ENCODE data around the gene ALPI. TPM values are rescaled to one million over a fixed set of nuclear protein-coding genes. Genes with fewer than 3 reads are reported as not detected.

Gene ALPI
- polyA plus RNA-seq, 1 donor = 80.6 TPM

DNA sequence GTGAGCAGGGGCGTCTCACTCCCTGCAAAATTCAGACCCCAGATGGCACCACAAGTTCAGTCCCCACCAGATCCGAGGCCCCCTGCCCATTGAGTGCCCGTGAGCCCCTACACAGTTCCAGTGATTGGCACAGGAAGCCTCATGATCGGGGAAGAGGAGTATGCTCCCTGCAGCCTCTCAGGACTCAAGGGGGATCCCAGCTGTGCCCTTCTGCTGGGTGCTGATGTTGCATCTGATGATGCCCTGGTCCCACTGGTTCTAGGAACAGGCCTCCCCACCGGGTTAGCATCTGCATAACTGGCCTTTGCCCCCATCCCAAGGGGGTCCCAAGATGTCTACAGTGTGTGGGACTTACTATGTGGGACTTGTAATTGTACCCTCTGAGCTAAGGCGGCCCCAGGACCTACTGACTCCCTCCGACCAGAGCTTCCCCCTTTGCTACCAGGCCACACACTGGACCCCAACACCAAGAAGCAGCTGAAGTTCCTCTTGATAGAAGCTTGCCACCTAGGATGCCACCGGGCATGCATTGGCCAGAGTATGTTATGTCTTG lies 40.7 kb upstream of the ALPI start:
- no peak for DNase-seq
- Histone ChIP-seq H3K36me3 (ENCODE audit: control insufficient read depth, insufficient read depth, low read length) (no peaks in the 10 kb centered on the region), H3K27me3 (ENCODE audit: control insufficient read depth, insufficient read depth, low read length) (peaks cover 72% of the 10 kb centered on the region), H3K27ac (ENCODE audit: low read length) (no peak overlapping the region), H3K4me1 (ENCODE audit: control insufficient read depth, insufficient read depth, low read length) (peaks cover 7% of the 10 kb centered on the region), H3K9me3 (ENCODE audit: control insufficient read depth, low read depth, low read length) (peaks cover 12% of the 10 kb centered on the region), H3K4me3 (ENCODE audit: low read length) (no peak overlapping the region)
- WGBS (ENCODE audit: insufficient coverage, low lambda C conversion rate) = no CpG with 5 or more reads among the region's 8 CpGs

DNA sequence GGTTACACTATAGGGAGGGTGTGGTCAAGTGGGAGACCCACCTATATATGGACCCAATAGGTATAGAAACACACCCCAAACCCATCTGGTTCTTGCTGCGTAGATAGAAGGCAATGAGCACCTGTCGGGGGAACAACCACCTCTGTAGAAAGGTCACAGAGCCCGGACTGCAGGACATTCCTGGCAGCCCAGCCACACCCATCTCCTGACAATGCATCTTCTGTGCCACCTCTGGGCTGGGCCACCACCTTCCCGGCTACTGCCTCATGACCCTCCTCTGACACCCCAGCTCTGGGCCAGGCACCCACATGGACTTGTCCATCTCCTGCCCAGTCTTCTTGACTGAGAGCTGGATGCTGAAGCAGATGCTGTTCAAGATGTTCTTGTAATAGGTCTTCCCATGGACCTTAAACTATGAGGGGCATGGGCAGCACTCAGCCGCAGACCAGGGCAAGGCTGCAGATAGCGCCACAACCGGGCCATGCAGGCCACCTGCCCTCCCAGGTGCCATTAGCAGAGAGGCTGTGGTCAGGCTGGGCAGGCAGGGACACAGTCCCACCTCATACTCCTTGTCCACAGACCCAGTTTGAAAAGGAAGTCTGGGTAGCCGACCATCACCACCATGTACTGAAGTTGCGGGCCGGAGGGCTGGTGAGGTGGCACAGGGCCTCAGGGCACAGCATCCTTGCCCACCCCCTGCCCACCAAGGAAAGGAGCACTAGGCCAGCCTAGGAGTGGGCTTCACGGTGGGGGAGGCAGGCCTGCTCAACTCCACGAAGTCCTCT lies 40.0 kb upstream of the ALPI start:
- no peak overlapping the region for H3K27ac ChIP-seq (ENCODE audit: low read length)
- H3K36me3 ChIP-seq (ENCODE audit: control insufficient read depth, insufficient read depth, low read length) = no peaks in the 10 kb centered on the region
- peaks cover 72% of the 10 kb centered on the region for H3K27me3 ChIP-seq (ENCODE audit: control insufficient read depth, insufficient read depth, low read length)
- H3K4me1 ChIP-seq (ENCODE audit: control insufficient read depth, insufficient read depth, low read length) = peaks cover 6% of the 10 kb centered on the region
- H3K4me3 ChIP-seq (ENCODE audit: low read length) = no peak overlapping the region
- H3K9me3 ChIP-seq (ENCODE audit: control insufficient read depth, low read depth, low read length) = peaks cover 12% of the 10 kb centered on the region
- WGBS (ENCODE audit: insufficient coverage, low lambda C conversion rate) = no CpG with 5 or more reads among the region's 12 CpGs
- DNase-seq = no peak

DNA sequence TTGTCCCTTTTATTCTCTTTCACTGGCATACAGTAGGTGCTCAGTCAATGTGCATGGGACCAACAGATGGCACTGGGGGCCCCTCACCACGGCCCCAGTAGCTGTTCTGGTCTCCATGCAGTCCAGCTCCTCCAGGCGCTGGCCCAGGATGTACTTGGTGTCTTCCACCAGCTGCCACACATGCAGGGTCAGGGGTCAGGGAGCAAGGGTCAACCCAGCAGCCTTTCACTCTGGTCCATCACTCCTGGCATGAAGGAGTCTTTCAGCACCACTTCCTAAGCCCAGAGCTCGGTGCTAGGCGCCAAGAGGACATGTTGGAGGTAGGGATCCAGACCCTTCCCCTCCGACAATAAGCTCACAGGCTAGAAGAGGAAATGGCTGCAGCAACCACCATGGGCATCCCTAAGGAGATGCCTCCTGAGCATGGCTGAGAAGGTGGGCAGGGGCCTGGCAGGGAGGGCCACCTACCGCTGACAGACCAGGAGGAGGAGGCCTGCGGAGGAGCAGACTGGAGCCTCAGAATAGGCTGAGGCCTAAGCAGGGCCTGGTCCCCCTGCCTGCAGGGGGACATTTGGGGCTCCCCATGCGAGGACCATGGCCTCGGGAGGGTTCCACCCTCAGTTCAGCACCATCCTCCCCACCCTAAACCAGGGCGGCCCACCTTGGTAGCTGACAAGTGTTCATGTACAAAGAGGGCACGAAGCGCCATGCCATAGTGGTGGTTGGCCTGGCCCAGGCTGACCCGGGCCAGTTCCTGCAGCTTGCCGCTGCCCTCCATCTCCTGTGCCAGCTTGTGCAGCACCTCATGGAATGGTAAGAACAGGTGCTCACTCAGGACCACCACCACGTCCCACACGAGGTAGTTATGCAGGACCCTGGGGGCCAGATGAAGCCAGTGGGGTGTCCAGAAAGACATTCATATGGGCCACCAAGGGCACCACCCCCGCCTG lies 39.2 kb upstream of the ALPI start:
- no peak overlapping the region for H3K27ac ChIP-seq (ENCODE audit: low read length)
- peaks cover 74% of the 10 kb centered on the region for H3K27me3 ChIP-seq (ENCODE audit: control insufficient read depth, insufficient read depth, low read length)
- H3K9me3 ChIP-seq (ENCODE audit: control insufficient read depth, low read depth, low read length) = peaks cover 16% of the 10 kb centered on the region
- DNase-seq = no peak
- no CpG with 5 or more reads among the region's 17 CpGs for WGBS (ENCODE audit: insufficient coverage, low lambda C conversion rate)
- no peak overlapping the region for H3K4me3 ChIP-seq (ENCODE audit: low read length)
- peaks cover 3% of the 10 kb centered on the region for H3K4me1 ChIP-seq (ENCODE audit: control insufficient read depth, insufficient read depth, low read length)
- no peaks in the 10 kb centered on the region for H3K36me3 ChIP-seq (ENCODE audit: control insufficient read depth, insufficient read depth, low read length)

DNA sequence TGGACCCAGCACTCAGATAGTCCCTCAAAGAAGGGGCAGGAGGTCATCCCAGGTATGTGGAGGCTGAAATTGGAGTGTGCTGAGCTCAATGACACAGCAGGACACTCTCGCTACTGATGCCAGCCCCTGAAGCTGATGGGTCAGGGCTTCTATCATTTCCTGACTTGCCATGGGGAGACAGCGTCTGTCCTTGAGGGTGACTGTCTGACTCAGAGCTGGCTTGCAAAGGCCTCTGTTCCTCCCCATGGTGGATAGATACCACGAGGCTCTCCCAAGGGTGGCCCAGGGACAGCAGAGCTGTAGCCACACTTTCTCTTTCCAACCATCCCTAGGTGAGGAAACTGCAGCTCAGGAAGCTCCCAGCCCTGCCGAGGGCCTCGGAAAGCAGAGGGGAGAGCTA lies 38.5 kb upstream of the ALPI start:
- no peak for DNase-seq
- Histone ChIP-seq H3K27me3 (ENCODE audit: control insufficient read depth, insufficient read depth, low read length) (peaks cover 81% of the 10 kb centered on the region), H3K4me3 (ENCODE audit: low read length) (no peak overlapping the region), H3K9me3 (ENCODE audit: control insufficient read depth, low read depth, low read length) (peaks cover 23% of the 10 kb centered on the region), H3K27ac (ENCODE audit: low read length) (no peak overlapping the region), H3K4me1 (ENCODE audit: control insufficient read depth, insufficient read depth, low read length) (peaks cover 3% of the 10 kb centered on the region), H3K36me3 (ENCODE audit: control insufficient read depth, insufficient read depth, low read length) (no peaks in the 10 kb centered on the region)
- no CpG with 5 or more reads among the region's 5 CpGs for WGBS (ENCODE audit: insufficient coverage, low lambda C conversion rate)

DNA sequence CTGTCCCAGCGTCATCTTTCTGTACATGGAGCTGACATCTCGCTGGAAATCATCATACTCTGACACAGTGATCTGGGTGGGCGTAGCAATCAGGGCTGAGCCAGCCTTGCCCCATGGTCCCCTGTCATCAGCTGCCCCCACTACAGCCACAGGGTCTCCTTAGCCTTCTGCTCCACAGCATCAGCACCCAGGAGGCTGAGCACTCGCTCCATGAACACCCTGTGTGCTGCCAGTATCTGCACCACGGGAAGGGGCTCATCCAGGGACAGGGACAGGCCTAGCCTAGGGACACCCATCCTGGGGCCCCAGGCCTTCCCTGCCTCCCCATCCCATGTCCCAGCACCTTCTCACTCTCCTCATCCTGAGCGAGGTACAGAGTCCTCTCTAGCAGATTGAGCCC lies 37.9 kb upstream of the ALPI start:
- Histone ChIP-seq H3K4me3 (ENCODE audit: low read length) (no peak overlapping the region), H3K27ac (ENCODE audit: low read length) (no peak overlapping the region), H3K9me3 (ENCODE audit: control insufficient read depth, low read depth, low read length) (peaks cover 24% of the 10 kb centered on the region), H3K27me3 (ENCODE audit: control insufficient read depth, insufficient read depth, low read length) (peaks cover 83% of the 10 kb centered on the region), H3K36me3 (ENCODE audit: control insufficient read depth, insufficient read depth, low read length) (no peaks in the 10 kb centered on the region), H3K4me1 (ENCODE audit: control insufficient read depth, insufficient read depth, low read length) (peaks cover 3% of the 10 kb centered on the region)
- no CpG with 5 or more reads among the region's 6 CpGs for WGBS (ENCODE audit: insufficient coverage, low lambda C conversion rate)
- DNase-seq = no peak

DNA sequence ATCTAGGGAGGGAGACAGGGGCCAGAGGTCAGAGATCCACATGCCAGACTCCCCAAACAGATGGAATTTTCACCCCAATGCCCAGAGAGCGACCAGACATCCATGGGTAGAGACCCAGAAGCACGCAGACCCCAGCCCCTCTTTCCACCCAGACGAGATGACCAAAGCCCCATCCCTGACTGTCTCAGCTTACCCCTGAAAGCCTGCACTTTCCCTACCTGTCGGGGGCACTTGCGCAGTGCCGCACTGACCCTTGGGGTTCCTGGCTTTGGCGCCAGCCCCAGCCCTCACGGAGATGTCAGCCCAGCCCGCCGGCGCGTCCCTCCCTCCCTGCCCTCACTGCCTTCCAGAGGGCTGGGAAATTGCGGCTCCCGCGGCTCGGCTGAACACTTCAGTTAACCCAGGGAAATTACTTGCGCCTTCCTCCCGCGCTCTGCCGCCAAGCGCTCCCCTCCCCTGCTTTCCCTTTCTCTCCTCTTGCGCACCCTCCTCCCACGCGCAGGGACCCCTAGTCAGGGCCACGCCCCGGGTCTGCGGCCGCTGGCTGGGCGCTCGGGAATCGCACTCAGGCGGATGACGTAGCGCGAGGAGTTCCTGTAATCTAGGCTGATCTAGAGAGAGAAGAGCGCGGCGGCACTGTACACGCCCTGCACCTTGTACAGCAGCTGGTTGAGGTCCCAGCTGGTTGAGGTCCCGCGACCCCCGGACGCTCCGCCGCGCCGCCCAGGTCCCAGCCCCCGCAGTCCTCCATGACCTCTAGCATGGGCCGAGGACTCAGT lies 37.3 kb upstream of the ALPI start:
- peaks cover 3% of the 10 kb centered on the region for H3K4me1 ChIP-seq (ENCODE audit: control insufficient read depth, insufficient read depth, low read length)
- WGBS (ENCODE audit: insufficient coverage, low lambda C conversion rate) = no CpG with 5 or more reads among the region's 49 CpGs
- no peak overlapping the region for H3K27ac ChIP-seq (ENCODE audit: low read length)
- peaks cover 24% of the 10 kb centered on the region for H3K9me3 ChIP-seq (ENCODE audit: control insufficient read depth, low read depth, low read length)
- H3K36me3 ChIP-seq (ENCODE audit: control insufficient read depth, insufficient read depth, low read length) = no peaks in the 10 kb centered on the region
- H3K4me3 ChIP-seq (ENCODE audit: low read length) = no peak overlapping the region
- peak; percentile 16 to 53 for DNase-seq
- peaks cover 79% of the 10 kb centered on the region for H3K27me3 ChIP-seq (ENCODE audit: control insufficient read depth, insufficient read depth, low read length)

DNA sequence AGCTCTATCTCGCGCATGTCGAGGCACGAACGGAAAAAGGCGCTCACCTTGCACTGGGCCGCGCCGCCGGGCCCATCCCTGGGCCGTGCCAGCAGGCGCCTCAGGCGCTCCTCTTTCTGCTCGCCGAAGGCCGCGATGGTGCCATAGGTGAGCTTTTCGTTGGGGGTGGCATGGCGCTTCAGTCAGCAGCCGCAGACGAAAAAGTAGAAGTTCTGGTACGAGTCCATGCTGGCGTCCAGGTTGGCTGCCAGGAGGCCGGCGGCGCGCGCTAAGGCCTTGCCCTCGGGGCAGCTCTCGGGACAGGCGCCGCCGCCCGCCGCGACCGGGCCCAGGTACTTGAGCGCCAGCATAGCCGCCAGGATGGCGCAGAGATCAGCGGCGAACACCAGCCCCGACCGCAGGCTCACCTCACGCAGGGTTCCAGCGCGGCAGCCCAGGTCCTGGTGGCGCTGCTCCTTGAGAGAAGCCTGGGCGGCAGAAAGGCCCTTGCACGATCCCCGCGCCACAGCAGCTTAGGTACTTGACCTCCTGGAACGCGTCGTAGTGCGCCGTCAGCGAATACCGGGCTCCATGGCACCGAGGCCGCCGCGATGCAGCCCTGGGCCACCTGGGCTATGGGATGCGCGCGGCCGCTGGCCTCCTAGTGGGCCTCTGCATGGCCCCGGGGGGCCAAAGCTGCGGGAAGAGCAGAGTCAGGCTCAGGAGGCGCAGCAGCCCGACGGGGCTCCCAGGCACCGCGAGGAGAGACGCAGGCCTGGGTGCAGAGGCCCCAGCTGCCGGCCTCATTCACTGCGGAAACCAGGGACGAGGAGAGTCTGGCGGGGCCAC lies 36.5 kb upstream of the ALPI start:
- Histone ChIP-seq H3K4me1 (ENCODE audit: control insufficient read depth, insufficient read depth, low read length) (peaks cover 3% of the 10 kb centered on the region), H3K4me3 (ENCODE audit: low read length) (no peak overlapping the region), H3K9me3 (ENCODE audit: control insufficient read depth, low read depth, low read length) (peaks cover 24% of the 10 kb centered on the region), H3K27ac (ENCODE audit: low read length) (no peak overlapping the region), H3K27me3 (ENCODE audit: control insufficient read depth, insufficient read depth, low read length) (peaks cover 81% of the 10 kb centered on the region), H3K36me3 (ENCODE audit: control insufficient read depth, insufficient read depth, low read length) (no peaks in the 10 kb centered on the region)
- DNase-seq = peak in 1 of 2 donors; percentile 26
- WGBS (ENCODE audit: insufficient coverage, low lambda C conversion rate) = no CpG with 5 or more reads among the region's 79 CpGs

DNA sequence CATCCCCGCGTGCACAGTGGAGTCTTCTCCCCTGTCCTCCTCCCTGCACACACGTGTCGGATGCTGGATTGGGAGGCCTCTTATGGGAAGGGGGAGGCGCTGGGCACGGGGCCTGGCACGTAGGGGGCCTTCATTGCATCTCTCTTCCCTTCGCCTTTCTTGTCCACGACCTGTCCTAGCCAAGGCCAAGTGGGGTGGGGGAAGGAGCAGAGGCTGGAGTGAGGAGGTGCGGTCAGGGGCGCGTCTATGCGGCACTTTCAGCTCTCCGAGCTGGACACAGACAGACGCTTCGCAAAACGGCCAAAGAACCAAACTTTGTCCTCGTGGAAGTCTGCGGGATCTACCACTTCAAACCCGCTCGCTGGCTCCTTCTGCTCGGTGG lies 35.9 kb upstream of the ALPI start:
- no CpG with 5 or more reads among the region's 22 CpGs for WGBS (ENCODE audit: insufficient coverage, low lambda C conversion rate)
- no peak for DNase-seq
- H3K27me3 ChIP-seq (ENCODE audit: control insufficient read depth, insufficient read depth, low read length) = peaks cover 83% of the 10 kb centered on the region
- H3K36me3 ChIP-seq (ENCODE audit: control insufficient read depth, insufficient read depth, low read length) = no peaks in the 10 kb centered on the region
- H3K4me3 ChIP-seq (ENCODE audit: low read length) = no peak overlapping the region
- H3K4me1 ChIP-seq (ENCODE audit: control insufficient read depth, insufficient read depth, low read length) = peaks cover 3% of the 10 kb centered on the region
- H3K9me3 ChIP-seq (ENCODE audit: control insufficient read depth, low read depth, low read length) = peaks cover 24% of the 10 kb centered on the region
- H3K27ac ChIP-seq (ENCODE audit: low read length) = no peak overlapping the region

DNA sequence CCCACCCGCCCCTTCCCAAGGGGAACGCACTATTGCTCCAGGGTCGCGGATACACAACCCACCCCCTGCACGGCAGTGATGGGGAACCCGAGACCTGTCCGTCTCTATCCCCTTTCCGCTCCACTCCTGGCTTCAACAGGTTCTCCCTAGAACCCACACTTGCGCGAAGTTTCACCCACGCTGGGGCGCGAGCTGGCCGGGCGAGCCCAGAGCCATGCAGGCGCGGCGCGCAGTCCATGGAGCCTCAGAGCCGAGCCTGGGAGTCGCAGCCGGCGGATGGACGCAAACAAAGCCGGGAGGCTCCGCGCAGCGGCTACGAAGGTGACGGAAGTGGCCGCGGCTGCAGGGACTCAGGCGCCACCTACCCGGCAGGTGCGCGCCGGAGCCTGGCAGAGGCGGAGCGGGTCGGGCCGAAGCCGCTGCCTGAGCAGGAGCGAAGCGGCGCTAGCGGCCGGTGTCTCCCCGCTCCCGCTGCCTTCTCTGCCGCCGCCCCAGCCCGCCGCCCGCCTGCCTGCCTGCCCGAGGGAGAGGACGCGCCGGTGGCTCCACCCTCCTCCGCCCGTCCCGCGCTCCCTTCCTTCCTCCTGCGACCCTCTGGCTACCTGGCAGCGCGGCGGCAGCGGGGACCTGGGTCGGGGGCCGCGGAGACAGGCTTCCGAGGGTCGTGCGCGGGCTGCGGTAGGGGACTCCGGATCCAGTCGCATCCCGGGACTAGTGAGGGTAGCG lies 35.3 kb upstream of the ALPI start:
- peaks cover 24% of the 10 kb centered on the region for H3K9me3 ChIP-seq (ENCODE audit: control insufficient read depth, low read depth, low read length)
- no peak overlapping the region for H3K27ac ChIP-seq (ENCODE audit: low read length)
- H3K27me3 ChIP-seq (ENCODE audit: control insufficient read depth, insufficient read depth, low read length) = peaks cover 84% of the 10 kb centered on the region
- H3K36me3 ChIP-seq (ENCODE audit: control insufficient read depth, insufficient read depth, low read length) = no peaks in the 10 kb centered on the region
- peaks cover 3% of the 10 kb centered on the region for H3K4me1 ChIP-seq (ENCODE audit: control insufficient read depth, insufficient read depth, low read length)
- DNase-seq = peak in 1 of 2 donors; percentile 59
- no peak overlapping the region for H3K4me3 ChIP-seq (ENCODE audit: low read length)
- WGBS (ENCODE audit: insufficient coverage, low lambda C conversion rate) = no CpG with 5 or more reads among the region's 79 CpGs
